Osteocyte (in vitro differentiated cells): ENCODE results near the gene NINJ2. TPM values are rescaled to one million over a fixed set of nuclear protein-coding genes. Genes with fewer than 3 reads are reported as not detected.
"Not testable (repeated sequence)": the region's sequence is repeated elsewhere in the genome, so short reads cannot be mapped to it uniquely, and the experiment has no call there.

Experiments
- DNase-seq: peaks from one replicate; pipeline ENCODE4 v3.0.0; 2021; ENCODE audit warnings: mixed read lengths; ENCODE audit not compliant: unreplicated experiment; ENCODE audit errors: extremely low spot score
- H3K27ac Mint-ChIP-seq: one replicate; pipeline ENCODE4 v1.8.0; 2021; ENCODE audit warnings: mild to moderate bottlenecking, mixed read lengths; ENCODE audit not compliant: unreplicated experiment
- H3K27me3 Mint-ChIP-seq: one replicate; pipeline ENCODE4 v1.8.0; 2021; ENCODE audit warnings: mixed read lengths; ENCODE audit not compliant: unreplicated experiment
- H3K36me3 Mint-ChIP-seq: one replicate; pipeline ENCODE4 v1.8.0; 2021; ENCODE audit warnings: mixed read lengths; ENCODE audit not compliant: unreplicated experiment
- H3K4me1 Mint-ChIP-seq: one replicate; pipeline ENCODE4 v1.8.0; 2021; ENCODE audit warnings: mixed read lengths; ENCODE audit not compliant: unreplicated experiment
- H3K4me3 Mint-ChIP-seq: one replicate; pipeline ENCODE4 v1.8.0; 2021; ENCODE audit warnings: mild to moderate bottlenecking, moderate library complexity, mixed read lengths; ENCODE audit not compliant: unreplicated experiment
- H3K9me3 Mint-ChIP-seq: one replicate; pipeline ENCODE4 v1.8.0; 2021; ENCODE audit warnings: mixed read lengths; ENCODE audit not compliant: unreplicated experiment
- total RNA-seq: library from RNA; stranded (reverse); gene quantifications from 2 replicates; pipeline ENCODE4 v1.2.1, GENCODE V29; 2021
- TF ChIP-seq, protein P1 (sequence below): fragments of 200-600 bp; sonication (generic); IDR thresholded peaks from 2 replicates; pipeline ENCODE4 v1.5.0; 2021; ENCODE audit warnings: antibody characterized with exemption, mild to moderate bottlenecking, moderate library complexity

Gene NINJ2
- total RNA-seq, 1 donor from 2014 or later = 2.3 TPM

DNA sequence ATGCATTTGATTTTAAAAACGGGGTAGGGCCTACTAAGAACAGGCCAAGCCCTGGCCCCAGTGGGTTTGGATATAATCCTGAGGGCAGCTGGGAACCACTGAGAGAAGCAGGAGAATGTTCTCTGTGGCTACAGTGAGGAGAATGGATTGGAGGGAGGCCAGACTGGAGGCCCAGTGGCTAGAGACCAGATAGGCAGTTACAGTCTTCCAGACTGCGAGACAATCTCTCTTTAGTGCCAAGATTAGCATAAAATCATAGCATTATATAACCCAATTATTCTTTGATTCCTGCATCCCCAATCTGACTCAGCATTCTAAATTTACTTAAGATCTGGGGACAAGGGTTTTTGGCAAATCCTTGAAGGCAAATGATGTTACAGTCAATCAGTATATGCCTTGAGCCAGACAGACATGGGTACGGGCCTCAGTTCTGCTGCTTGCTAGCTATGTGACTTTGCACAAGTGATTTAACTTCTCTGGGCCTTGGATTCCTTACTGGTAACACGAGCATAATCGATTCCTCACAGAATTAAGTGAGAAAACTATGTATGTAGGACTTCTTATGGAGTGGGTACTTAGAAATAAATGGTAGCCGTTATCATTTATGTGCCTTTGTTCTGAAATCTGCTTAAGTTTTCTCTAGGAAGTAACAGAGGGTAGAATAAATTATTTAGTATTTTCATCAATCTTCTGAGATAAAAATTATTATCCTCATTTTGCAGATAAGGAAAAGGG is 18.3 kb downstream of the NINJ2 start:
- DNase-seq = no peak
- H3K9me3 Mint-ChIP-seq = no peaks in the 10 kb centered on the region
- H3K4me3 Mint-ChIP-seq = no peak overlapping the region
- no peaks in the 10 kb centered on the region for H3K27me3 Mint-ChIP-seq
- no peaks in the 10 kb centered on the region for H3K36me3 Mint-ChIP-seq
- H3K27ac Mint-ChIP-seq = peak overlapping the region; percentile 88
- H3K4me1 Mint-ChIP-seq = peaks cover 53% of the 10 kb centered on the region
- TF ChIP-seq, protein P1, sequence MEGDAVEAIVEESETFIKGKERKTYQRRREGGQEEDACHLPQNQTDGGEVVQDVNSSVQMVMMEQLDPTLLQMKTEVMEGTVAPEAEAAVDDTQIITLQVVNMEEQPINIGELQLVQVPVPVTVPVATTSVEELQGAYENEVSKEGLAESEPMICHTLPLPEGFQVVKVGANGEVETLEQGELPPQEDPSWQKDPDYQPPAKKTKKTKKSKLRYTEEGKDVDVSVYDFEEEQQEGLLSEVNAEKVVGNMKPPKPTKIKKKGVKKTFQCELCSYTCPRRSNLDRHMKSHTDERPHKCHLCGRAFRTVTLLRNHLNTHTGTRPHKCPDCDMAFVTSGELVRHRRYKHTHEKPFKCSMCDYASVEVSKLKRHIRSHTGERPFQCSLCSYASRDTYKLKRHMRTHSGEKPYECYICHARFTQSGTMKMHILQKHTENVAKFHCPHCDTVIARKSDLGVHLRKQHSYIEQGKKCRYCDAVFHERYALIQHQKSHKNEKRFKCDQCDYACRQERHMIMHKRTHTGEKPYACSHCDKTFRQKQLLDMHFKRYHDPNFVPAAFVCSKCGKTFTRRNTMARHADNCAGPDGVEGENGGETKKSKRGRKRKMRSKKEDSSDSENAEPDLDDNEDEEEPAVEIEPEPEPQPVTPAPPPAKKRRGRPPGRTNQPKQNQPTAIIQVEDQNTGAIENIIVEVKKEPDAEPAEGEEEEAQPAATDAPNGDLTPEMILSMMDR = no peak

DNA sequence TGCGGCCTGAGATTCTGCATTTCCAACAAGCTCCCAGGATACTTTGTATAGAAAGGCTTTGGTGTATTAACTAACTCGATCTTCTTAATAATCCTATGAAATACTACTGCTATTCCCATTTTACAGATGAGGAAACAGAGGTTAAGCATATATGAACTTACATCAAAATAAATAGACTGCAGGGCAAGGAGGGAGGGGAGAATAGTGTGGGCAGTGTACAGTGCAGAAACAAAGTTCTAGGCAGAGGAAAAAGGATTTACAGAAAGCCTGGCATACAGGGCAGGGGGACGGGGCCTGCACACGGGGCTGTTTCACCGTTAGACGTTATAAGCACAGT is 19.0 kb downstream of the NINJ2 start:
- Mint-ChIP-seq H3K9me3 (no peaks in the 10 kb centered on the region), H3K4me1 (peaks cover 53% of the 10 kb centered on the region), H3K36me3 (no peaks in the 10 kb centered on the region), H3K27me3 (no peaks in the 10 kb centered on the region), H3K27ac (peak overlapping the region; percentile 88), H3K4me3 (no peak overlapping the region)
- no peak for DNase-seq
- TF ChIP-seq, protein P1 = no peak

DNA sequence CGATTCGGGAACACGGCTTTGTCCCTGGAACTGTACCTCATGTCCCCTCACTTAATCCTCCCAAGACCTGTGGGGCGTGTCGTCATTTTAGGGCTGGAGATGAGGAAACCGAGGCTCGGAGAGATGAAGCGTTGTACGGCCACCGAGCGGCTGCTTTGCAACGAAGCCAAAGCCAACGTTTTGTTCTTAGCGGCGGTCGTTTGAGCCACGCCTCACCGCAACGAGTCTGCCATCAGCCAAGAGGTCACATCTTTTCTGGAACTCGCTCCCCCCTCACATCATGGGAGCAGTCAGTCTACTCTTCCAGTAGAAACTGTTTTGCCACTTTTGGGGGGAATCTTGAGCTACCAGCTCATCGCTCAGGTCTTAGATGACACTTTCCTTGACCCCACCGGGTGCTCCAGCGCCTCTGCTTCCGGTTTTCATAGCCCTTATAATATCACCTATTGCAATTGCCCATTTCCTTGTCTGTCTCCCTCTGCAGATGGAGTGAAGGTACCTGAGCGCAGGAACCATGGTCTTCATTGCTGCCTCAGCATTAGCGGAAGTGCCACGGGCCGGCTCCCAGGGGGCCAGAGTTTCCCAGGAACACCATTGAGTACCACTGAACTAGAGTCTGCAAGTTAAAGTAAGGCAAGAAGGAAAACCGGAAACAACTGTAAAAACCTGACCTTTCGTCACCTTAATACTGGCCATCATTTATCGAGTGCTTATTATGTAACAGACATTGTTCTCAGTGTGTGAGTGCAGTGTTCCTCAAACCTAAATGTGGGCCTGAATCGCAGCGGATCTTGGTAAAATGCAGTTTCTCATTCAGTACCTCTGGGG is 19.6 kb downstream of the NINJ2 start:
- Mint-ChIP-seq H3K9me3 (no peaks in the 10 kb centered on the region), H3K27ac (peak overlapping the region; percentile 82), H3K27me3 (no peaks in the 10 kb centered on the region), H3K36me3 (no peaks in the 10 kb centered on the region), H3K4me1 (peaks cover 53% of the 10 kb centered on the region), H3K4me3 (peak overlapping the region; percentile 42)
- DNase-seq = no peak
- TF ChIP-seq, protein P1 = no peak

DNA sequence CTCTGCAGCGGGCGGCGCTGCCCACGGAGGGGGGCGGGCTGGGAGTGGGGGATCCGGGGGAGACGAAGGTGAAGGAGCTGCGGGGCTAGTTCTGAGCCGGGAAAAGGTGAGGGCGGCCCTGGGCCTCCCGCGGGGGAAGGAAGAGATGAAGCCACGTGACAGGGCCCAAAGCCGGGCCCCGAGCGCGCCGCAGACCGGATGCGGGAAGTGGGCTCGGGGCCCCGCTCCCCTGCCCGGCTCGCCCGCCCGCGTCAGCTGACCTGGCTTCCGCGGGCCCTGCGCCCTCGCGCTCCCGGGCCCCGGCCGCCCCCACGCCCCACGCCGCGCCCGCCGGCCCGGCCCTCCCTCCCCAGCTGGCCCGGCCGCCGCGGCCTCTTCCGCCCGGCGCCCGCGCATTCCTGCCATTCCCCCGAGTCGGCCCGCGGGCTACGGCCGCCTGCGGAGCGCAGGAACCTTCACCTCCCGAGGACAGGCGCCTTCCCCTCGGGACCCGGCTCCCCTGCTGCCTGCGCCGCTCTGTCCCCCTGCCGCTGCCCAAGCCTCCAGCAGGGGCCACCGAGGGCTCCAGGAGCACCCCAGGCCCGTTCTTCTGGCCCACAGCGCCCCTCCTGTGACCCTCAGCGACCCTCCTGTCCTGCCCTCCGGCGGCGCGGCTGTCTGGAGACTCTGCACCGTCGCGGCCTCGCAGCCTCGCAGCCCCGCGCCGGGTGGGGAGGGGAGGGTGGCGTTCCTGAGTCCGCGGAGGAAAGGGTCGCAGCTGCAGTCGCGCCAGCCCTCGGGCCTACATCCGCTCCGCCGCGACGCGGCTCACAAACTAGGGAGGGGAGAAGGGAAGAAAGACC is 20.4 kb downstream of the NINJ2 start:
- Mint-ChIP-seq H3K36me3 (no peaks in the 10 kb centered on the region), H3K9me3 (no peaks in the 10 kb centered on the region), H3K27ac (peak overlapping the region; percentile 82), H3K4me1 (peaks cover 53% of the 10 kb centered on the region), H3K27me3 (no peaks in the 10 kb centered on the region), H3K4me3 (peak overlapping the region; percentile 47)
- DNase-seq = peak; percentile 89
- TF ChIP-seq, protein P1 = peak; percentile 36

DNA sequence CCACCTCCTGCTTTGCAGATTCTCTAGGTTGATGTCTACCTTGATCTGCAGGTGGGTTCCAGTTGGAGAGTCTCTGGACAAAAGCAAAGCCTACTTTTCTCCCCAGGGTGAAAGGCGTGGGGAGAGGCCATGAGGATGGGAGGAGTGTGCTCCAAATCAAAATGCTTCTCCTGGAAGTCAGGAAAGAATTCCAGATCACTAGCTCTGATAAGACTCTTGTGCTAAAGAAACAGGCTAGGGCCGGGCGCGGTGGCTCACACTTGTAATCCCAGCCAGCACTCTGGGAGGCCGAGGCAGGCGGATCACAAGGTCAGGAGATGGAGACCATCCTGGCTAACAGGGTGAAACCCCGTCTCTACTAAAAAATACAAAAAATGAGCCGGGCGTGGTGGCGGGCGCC is 21.9 kb downstream of the NINJ2 start:
- DNase-seq, H3K36me3 Mint-ChIP-seq, H3K9me3 Mint-ChIP-seq, H3K27me3 Mint-ChIP-seq, H3K4me3 Mint-ChIP-seq: not testable (repeated sequence)
- peaks cover 41% of the 10 kb centered on the region for H3K4me1 Mint-ChIP-seq
- H3K27ac Mint-ChIP-seq = peak overlapping the region; percentile 79
